T-helper 2 cell (primary cell): ENCODE data around the gene NDST4.
"Not testable (repeated sequence)": the region's sequence is repeated elsewhere in the genome, so short reads cannot be mapped to it uniquely, and the experiment has no call there.

Source experiments
- DNase-seq, 5 experiments: peaks; one replicate each; pipeline versions ENCODE4 v3.0.0 to v3.0.0-alpha.2; 2012 to 2022

Gene NDST4

DNA sequence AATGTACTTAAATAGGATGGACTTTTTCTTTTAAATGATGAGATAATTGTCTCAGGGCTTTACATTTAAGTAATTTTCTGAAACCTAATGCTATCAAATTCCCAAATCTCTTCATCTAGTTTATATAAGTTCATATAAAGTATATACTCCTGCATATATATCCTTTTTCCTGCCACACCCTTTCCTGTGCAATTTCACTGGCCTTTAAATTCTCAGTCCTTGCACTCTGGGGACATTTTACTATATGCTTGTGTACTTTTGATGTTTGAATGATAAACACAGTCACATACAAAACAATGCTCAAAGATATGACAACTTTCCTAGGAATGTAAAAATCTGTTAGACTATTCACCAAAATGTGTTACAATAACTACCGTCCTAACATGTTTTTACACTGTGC is 60.1 kb downstream of the NDST4 start:
- no peak for DNase-seq

DNA sequence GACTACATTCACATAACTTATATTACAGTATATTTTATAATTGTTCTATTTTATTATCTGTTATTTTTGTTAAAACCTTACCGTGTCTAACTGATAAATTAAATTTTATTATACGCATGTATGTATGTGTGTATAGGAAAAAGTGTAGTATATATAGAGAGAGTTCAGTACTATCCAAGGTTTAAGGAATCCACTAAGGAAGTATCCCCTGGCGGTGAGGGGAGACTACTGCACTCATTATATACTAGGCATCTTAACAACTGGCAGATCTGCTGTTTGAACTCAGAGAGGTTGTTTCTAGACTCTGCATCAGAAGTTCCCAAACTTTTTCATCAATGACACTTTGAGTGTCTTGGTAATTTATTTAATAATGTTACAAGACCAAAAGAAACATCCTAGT is 70.9 kb downstream of the NDST4 start:
- no peak for DNase-seq

DNA sequence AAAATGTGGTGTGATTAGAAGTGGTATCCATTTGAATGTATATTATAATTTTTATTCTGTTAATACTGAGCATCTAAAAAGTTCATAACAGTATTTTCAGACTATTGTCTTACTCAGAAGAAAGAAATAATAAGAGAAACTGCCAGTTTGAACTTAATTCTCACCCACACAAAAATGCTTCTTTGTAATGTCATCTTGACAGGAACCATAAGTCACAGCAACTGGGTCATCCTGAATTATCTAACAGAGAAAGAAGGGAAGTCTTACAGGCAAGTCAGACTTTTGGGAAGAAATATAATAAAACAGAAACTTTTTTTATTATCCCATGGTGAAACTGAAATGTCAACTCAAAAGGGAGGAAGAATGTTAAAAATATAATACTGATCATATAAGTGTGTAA is 83.1 kb downstream of the NDST4 start:
- DNase-seq: no peak

DNA sequence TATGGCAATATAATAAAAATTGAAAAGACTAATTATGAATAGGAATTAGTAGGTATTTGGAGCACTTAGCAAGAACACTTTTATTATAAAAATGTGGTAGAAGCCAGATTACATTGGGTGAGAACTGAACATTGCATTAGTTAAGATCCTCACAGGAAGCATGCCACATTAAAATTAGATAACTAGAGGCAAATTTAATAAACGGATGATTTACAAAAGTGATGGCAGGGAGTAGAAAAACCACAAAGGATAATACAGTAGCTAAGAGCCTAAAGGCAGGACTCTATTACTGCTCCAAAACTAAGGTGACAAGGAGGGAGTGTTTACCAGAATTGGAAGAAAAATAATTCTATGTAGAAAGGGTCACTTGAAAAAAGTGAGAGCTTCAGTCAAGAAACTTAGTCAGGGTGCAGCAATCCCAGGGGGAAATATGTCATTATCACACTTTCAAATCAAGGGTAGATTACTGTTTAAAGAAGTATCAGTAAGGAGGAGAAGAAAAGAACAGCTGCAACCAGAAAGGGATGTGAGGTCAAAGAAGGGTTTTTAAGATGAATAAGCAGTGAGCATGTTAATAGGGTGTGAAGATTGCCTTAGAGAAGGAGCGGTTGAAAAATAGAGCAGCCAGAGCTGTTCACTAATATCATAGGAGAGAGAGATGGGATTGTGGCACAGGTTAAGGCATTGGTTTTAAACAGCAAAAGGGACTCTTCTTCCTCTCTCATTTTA is 84.6 kb downstream of the NDST4 start:
- no peak for DNase-seq

DNA sequence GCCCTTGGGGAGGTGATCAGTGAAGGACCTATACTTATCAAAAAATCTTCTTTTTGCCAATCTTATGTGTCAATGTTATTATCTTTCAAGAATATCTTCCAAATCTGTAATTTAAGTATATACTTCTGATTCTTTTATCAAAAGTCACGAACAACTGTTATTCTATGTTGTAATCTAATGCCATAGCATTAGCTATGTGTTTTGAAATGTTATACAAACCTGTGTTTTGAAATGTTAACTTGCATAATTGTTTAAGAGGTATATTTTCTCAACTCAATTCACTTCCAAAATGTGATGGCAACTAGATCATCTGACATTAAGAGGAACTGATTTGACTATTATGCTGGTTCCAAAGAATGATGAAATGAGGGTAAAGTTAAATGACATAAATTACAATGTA is 113.5 kb downstream of the NDST4 start:
- DNase-seq: no peak

DNA sequence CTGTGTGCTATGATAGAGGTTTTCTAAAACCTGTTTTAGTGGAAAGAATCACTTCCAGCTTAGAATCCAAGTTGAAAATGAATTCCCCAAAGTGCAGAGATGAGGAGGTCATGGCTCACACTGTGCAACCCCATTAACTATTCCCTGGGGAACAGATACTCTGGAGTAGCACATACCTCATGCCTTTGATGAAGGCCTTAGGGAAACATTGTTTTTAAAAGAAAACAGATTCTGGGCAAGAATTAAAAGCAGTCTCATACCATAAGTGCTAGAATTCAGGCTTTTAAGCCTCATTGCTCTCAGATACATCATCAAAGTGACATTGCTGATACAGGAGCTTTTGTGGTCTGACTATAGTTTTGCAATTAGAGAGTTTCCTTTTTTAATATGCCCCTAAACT is 115.1 kb downstream of the NDST4 start:
- DNase-seq: no peak

DNA sequence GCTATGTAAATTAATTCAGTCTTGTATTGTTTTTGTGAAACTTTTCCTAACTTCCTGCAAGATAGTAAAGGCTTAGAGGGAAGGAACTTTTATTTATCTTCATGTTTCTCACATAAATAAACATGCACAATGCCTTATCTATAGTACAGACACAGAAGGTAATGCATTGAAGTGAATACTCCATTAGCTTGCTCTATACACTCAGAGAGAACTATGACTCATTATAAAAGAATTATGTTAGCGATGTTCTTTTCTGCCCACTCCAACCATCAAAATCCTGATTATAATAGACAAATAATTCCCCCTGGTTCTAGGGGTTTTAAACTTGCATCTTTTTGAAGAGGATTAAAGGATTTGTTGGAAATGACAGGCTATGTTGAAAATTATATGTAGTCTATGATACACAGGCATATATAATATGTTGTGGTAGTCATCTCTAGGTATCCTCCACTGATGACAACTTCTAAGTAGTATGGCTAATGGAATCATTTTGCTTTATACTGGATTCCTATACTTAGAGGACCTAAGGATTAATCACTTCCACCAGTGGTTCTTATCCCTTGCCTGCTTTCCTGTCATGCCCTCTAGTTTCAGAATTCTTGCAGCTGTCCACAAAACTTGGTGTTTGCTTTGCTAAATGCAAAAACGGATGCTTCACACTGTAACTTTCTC is 115.7 kb downstream of the NDST4 start:
- DNase-seq: no peak

DNA sequence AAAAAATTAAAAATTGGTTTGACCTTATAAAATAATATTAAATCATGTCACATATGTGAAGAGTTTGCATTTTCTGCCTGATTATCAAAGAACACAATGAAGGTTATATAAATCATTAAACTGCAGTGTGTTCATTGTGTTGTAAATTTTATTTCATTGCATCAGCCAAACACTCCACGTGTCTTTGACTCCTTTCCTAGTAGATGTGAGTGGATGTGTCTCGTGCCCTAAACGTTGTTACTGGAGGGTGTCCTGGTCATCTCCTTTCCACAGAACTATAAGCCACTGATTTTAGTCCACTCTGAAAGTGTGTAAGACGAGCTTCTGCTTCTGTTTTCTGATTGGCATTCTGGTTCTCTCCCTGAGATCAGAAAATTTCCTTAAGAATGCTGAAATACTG is 127.3 kb downstream of the NDST4 start:
- no peak for DNase-seq

DNA sequence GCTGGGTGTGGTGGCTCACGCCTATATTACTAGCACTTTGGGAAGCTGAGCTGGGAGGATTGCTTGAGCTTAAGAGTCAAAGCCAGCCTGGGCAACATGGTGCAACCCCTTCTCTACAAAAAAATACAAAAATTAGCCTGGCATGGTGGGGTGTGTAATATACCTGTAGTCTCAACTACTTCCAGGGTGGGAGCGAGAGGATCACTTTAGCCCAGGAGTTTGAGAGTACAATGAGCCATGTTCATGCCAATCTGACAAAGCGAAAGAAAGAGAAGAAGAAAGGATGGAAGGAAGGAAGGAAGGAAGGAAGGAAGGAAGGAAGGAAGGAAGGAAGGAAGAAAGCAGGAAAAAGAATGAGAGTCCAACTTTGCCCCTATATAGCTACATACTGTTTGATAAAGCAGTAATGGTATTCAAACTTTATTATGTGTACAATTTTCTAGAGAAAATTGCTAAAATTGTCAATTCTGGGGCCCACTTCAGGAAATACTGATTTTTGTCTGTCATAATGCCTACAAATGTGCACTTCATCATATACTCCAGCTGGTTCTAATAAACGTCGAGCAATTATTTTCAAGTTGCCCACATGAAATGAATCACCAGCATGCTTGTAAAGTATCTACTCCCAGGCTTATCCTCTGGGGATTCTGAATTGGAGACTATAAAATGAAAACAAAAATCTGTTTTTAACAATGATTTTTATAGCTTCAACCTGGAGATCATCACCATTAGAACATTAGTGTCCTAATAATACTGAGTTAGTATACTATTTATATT is 132.3 kb downstream of the NDST4 start:
- DNase-seq: no peak

DNA sequence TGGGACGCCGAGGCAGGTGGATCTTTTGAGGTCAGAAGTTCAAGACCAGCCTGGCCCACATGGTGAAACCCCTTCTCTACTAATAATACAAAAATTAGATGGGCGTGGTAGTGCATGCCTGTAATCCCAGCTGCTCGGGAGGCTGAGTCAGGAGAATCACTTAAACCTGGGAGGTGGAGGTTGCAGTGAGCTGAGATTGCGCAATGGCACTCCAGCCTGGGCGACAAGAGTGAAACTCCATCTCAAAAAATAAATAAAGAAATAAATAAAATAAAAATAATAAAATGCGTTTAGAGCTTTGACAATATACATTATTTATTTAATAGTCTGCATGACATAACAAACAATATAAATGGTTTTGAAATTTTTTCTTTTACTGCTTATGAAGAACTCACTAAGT is 133.0 kb downstream of the NDST4 start:
- DNase-seq: not testable (repeated sequence)

DNA sequence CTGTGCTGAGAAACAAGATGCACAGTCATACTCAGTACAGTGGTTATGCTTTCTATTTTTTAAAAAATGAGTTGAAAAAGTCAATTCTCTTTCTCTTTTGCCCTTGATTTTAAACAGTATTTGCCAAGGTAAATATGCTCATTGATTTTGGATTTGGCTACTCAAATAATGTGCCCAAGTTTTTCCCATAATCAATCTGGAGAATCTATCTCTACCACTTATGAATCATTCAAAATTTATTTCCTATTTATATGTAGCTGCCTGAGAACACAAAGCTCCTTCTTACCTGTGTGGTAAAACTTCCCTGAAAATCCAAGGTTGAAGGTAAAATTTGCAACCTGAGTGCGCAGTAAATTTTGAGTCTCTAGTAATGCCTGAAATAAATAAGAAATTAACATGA is 136.5 kb downstream of the NDST4 start:
- DNase-seq: no peak

DNA sequence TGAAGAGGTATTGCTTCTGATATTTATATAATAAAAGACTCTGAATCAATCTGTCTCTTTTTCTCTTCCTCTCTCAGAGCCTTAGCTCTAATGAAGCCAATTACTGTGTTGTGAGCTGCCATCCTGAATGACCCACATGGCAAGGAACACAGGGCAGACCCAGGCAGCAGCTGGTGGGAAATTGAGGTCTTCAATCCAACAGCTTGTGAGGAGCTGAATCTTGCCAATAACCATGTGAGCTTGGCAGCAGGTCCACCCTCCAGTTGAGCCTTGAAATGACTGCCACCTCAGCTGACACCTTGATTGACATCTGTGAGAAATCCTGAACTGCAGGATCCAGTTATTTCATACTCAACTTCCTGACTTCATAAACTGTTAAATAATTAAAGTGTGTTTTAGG is 149.4 kb downstream of the NDST4 start:
- DNase-seq: no peak

DNA sequence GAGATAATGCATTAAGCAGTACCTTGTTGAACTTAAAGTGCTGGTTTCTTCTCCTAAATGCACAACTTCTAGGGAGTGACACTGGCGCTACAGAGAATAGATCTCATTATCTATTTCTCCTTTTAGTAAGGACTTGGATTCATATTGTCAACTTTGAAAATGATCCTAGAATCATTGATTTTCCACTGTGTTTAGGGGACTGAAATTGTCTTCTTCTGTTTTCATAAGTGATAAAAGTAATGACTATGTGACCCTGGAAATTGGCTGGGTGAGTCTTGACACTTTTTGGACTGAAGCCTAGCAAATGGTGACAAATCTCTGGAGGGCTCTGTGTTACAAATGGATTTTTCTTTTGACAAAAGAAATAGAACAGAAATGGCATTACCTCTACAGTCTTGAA is 167.8 kb downstream of the NDST4 start:
- DNase-seq: no peak

DNA sequence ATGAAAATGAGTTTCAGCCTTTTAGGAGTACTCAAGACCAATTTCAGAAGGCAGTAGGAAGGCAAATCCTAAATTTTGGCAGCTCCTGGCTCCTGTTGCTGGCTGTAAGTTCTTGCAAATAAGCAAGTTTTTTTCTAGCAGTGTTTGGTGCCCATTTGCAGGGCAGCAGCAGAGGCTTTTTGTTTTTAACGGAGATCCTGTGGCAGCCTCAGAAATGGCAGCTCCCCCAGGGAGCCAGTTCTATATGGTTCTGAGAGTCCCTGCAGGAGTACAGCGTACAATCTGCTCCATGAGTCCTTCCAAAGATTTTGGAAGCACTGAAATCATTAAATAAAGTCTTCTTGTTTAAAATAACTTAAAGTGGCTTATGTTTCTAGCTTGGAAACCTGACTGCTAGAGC is 171.9 kb downstream of the NDST4 start:
- no peak for DNase-seq

DNA sequence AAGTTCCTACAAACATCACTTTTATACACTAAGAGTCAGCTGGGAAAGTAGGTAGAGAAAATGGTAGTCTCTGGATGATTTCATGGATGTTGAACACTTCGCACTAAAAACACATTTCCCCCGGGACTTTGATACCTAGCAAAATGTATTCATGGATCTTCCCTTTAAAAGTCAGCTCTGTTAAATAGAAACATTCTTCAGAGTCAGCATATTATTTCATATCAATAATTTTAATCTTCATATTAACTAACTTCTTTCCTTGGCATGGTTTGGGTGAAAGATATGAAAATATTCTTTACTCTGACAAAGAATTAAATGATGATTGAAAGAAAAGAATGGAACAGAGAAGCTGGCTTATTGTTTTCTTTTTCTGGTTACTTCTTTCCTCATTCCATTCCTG is 185.5 kb downstream of the NDST4 start:
- DNase-seq: no peak

DNA sequence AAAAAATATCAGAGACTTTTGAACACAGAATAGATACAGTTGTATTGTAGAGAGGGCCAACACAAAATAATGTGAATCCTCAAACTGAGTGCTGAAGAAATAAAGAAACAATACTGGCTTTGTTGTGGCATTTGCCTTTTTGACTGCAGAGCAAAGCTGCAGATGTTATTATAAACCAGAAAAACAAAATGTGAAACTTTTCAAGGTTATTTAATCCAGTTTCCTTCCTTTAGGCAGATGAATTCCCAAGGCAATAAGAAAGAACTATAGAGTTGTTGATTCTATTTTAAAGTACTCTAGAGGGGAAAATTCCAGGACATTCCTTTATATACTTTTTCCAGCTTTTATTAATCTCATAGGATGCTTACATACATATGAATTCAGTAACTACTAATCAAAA is 186.8 kb downstream of the NDST4 start:
- no peak for DNase-seq

DNA sequence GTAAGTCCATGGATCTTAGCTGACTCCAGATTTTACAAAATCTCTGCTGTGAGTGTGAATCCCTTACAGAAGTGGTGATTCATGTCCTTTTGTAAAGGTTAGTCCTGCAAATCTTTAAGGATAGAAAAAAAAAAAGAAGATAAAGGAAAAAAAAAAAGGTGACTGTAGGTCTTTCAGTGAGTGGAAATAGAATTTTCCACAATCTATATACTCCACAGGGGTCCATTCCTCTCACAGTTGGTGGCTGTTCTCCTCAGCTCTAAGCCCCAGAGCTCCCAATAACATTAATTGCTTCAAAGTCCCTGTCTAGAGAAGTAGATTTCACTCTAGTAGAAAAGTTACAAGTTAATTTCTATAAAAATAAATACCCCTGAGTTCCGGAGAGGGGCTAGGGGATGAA is 189.1 kb downstream of the NDST4 start:
- no peak for DNase-seq

DNA sequence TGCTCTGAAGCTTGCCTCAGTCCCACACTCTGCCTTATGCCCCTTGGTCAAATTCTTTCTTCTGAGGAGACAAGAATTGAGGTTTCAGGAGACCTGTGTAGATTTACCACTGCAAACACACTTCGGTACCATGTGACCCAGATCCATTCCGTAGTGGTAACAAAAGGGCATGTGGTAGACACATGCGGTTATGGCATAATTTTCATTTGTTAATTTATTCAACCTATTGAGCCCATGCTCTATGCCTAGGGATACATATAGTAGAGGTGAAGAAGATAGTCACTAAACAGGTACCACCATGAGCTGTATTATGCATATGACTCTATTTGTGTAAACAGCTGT is 190.9 kb downstream of the NDST4 start:
- DNase-seq: no peak

DNA sequence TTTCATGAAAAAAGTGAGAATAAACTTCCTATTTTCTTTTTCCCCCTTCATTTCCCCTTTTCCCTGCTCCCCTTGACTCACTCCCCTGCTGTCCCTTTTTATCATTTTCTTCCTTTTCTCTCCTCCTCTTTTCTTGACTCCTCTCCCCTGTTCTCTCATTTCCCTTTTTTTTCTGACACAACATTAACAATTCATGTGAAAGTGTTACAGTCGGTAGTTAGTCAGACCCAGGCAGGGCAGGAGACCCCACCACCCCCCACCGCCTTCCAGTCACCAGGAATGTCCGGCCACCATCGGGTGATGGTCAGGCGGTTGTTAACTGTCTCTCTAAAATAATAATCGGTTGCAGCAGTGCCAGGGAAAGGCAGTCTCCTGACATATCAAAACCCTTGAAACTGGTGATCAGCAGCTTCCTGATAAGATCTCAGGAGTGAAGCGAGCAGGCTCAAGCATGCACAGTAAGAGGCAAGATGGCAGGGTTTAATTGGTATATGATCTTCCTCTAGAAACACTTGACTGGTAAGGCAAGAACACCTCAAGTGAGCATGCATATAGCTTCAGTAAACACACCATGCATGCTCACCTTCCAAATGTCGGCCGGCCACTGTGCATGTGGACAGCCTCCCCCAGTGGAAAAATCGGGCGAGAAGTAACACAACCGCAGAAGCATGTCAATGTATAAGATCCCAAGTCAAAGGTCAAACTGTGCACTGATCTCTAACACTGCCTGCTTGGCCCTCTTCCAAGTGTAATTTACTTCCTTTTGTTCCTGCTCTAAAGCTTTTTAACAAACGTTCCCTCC is 191.4 kb downstream of the NDST4 start:
- no peak for DNase-seq

DNA sequence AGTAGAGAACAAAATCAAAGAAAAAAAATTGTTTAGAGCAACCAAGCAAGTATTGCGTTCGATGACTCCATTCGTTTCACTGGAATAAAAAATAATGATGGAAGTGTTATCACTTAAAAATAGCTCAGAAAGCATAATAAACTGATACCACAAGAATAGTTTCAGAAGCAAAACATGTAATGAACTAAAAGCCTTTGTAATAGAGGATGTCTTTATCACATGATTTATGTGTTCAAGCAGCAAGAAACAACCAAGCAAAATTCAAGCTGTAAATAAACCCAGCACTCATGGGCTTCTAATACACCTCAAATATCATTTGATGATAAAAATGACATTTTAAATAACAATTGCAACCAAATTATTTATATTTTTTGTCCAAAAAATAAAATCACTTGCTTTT is 192.2 kb downstream of the NDST4 start:
- no peak for DNase-seq

DNA sequence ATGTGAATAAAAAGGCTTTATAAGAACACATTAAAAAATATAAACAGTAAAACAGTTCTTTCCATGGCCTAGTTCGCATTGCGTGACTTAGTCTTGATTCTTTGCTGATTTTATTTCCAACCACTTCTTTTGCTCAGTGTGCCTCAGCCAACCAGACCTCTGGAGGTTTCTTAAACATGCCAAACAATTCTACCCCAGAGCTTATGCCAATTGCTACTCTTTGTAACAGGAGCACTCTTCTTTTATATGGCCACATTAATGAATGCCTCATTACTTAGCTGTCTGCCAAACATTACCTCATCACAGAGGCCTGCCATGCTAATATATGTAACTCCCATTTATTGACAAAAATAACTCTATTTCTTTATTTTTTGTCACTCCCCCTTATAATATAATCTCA is 202.3 kb downstream of the NDST4 start:
- DNase-seq: no peak

DNA sequence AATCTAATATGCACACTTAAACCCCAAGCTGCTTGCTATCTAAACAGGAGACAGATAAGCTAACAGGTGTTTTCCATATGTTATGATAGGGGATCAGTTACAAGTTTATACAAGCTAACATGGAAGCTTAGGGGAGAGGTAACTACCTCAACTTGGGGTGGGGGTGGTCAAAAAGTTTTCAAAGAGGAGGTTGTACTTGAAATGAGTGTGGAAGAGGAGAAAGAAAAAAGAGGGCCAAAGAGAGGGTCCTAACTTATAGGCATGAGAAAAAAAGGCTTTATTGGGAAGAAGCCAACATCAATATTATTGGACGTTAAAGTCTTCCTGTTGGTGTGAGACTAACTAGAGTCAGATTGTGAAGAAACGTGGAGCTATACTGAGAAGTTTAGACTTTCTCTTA is 205.9 kb downstream of the NDST4 start:
- DNase-seq: no peak

DNA sequence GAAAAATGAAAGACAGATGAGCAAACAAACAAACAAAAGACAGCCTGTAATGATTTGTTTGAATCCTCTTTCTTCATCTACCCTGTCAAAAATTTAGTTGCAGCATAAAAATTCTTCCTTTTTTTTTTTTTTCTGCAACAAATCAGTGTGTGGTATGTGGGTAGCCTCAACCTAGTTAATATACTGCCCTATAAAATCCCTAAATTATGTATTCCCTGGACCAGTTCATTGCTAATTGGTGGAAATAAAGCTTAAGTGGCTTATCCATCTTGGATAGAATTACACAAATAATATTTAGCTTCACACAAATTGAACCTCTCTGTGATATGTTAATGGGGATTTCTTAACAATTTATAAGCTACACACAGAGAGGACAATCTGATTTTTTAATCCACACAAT is 208.4 kb downstream of the NDST4 start:
- DNase-seq: no peak
